Osteocyte (in vitro differentiated cells): ENCODE data around the gene FADS2. TPM values are rescaled to one million over a fixed set of nuclear protein-coding genes. Genes with fewer than 3 reads are reported as not detected.

Experiments
- DNase-seq: peaks from one replicate; pipeline ENCODE4 v3.0.0; 2021; ENCODE audit warnings: mixed read lengths; ENCODE audit not compliant: unreplicated experiment; ENCODE audit errors: extremely low spot score
- H3K27ac Mint-ChIP-seq: one replicate; pipeline ENCODE4 v1.8.0; 2021; ENCODE audit warnings: mild to moderate bottlenecking, mixed read lengths; ENCODE audit not compliant: unreplicated experiment
- H3K27me3 Mint-ChIP-seq: one replicate; pipeline ENCODE4 v1.8.0; 2021; ENCODE audit warnings: mixed read lengths; ENCODE audit not compliant: unreplicated experiment
- H3K36me3 Mint-ChIP-seq: one replicate; pipeline ENCODE4 v1.8.0; 2021; ENCODE audit warnings: mixed read lengths; ENCODE audit not compliant: unreplicated experiment
- H3K4me1 Mint-ChIP-seq: one replicate; pipeline ENCODE4 v1.8.0; 2021; ENCODE audit warnings: mixed read lengths; ENCODE audit not compliant: unreplicated experiment
- H3K4me3 Mint-ChIP-seq: one replicate; pipeline ENCODE4 v1.8.0; 2021; ENCODE audit warnings: mild to moderate bottlenecking, moderate library complexity, mixed read lengths; ENCODE audit not compliant: unreplicated experiment
- H3K9me3 Mint-ChIP-seq: one replicate; pipeline ENCODE4 v1.8.0; 2021; ENCODE audit warnings: mixed read lengths; ENCODE audit not compliant: unreplicated experiment
- total RNA-seq: library from RNA; stranded (reverse); gene quantifications from 2 replicates; pipeline ENCODE4 v1.2.1, GENCODE V29; 2021
- TF ChIP-seq, protein P1 (sequence below): fragments of 200-600 bp; sonication (generic); IDR thresholded peaks from 2 replicates; pipeline ENCODE4 v1.5.0; 2021; ENCODE audit warnings: antibody characterized with exemption, mild to moderate bottlenecking, moderate library complexity

Gene FADS2
- total RNA-seq, 1 donor from 2014 or later: 207 TPM

- H3K27ac Mint-ChIP-seq: peak overlapping the region; percentile 90
- no peaks in the 10 kb centered on the region for H3K9me3 Mint-ChIP-seq
- H3K27me3 Mint-ChIP-seq: no peaks in the 10 kb centered on the region
- no peak for DNase-seq
- TF ChIP-seq, protein P1, sequence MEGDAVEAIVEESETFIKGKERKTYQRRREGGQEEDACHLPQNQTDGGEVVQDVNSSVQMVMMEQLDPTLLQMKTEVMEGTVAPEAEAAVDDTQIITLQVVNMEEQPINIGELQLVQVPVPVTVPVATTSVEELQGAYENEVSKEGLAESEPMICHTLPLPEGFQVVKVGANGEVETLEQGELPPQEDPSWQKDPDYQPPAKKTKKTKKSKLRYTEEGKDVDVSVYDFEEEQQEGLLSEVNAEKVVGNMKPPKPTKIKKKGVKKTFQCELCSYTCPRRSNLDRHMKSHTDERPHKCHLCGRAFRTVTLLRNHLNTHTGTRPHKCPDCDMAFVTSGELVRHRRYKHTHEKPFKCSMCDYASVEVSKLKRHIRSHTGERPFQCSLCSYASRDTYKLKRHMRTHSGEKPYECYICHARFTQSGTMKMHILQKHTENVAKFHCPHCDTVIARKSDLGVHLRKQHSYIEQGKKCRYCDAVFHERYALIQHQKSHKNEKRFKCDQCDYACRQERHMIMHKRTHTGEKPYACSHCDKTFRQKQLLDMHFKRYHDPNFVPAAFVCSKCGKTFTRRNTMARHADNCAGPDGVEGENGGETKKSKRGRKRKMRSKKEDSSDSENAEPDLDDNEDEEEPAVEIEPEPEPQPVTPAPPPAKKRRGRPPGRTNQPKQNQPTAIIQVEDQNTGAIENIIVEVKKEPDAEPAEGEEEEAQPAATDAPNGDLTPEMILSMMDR: peak; percentile 54
- H3K36me3 Mint-ChIP-seq: peaks cover 1% of the 10 kb centered on the region
- peaks cover 52% of the 10 kb centered on the region for H3K4me1 Mint-ChIP-seq
- H3K4me3 Mint-ChIP-seq: peak overlapping the region; percentile 91
These were observed 718 bp downstream of the FADS2 start for GRCh38 chr11:61828629-61829407.

DNA sequence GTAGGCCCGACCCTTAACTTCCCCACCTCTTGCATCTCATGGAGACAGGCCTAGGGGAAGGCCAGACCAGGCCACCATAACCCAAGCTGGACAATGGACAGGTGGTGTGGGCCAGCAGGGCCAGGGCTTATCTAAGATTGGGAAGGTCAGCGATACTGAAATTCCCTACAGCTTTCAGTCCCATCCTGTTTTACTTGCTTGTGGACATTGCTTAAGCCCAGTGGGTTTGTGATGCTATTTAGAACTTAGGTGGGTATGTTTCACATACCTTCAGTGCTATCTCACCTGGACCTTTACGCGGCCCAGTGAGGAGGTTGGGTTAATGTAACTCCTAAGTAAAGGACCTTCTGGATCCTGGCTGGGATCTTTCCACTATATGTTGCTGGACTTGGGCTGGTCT lies 1.7 kb downstream of the FADS2 start:
- H3K27me3 Mint-ChIP-seq: no peaks in the 10 kb centered on the region
- peak overlapping the region; percentile 91 for H3K4me3 Mint-ChIP-seq
- TF ChIP-seq, protein P1: no peak
- H3K27ac Mint-ChIP-seq: peak overlapping the region; percentile 95
- no peak for DNase-seq
- peaks cover 62% of the 10 kb centered on the region for H3K4me1 Mint-ChIP-seq
- H3K9me3 Mint-ChIP-seq: no peaks in the 10 kb centered on the region
- H3K36me3 Mint-ChIP-seq: peaks cover 1% of the 10 kb centered on the region

DNA sequence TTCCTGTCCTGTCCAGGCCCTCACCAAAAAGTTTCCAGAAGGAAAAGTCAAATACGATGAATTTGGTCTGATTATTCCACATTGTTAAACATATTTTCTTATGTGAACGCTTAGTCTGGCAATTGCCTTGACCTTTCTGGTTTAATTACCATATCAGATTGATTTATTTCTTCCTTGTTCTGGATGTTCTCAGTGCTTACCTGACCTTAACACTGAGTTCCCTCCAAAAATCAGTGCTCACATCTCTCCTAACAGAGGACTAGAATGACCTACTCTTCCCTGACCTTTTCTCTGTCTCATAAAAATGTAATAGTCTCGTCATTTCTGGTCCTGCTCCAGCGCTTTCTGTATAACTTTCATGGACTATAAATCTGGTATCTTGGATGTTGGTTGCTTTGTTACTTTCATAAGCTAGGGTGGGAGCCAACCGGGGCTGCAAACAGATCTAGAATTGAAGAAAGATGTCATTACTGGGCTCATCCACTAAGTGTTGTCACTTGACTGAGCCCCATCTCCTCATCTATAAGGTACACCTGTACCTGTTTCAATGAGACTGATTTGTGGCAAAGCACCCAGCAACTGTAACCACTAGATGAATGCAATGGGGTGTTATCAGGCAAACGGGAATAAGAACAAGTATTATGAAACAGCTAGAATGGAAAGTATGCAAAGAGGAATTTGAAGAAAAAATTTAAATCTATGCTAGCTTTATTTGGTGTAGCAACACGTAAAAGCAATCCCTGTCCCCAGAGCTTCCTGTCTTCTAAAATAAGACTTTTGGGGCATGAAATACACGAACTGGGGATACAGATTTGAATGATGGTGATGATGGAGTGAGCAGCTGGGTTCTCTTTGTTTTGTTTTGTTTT lies 2.4 kb downstream of the FADS2 start:
- Mint-ChIP-seq H3K4me1 (peaks cover 67% of the 10 kb centered on the region), H3K4me3 (peak overlapping the region; percentile 91), H3K9me3 (no peaks in the 10 kb centered on the region), H3K36me3 (peaks cover 1% of the 10 kb centered on the region), H3K27me3 (no peaks in the 10 kb centered on the region), H3K27ac (peak overlapping the region; percentile 95)
- TF ChIP-seq, protein P1: no peak
- DNase-seq: no peak

DNA sequence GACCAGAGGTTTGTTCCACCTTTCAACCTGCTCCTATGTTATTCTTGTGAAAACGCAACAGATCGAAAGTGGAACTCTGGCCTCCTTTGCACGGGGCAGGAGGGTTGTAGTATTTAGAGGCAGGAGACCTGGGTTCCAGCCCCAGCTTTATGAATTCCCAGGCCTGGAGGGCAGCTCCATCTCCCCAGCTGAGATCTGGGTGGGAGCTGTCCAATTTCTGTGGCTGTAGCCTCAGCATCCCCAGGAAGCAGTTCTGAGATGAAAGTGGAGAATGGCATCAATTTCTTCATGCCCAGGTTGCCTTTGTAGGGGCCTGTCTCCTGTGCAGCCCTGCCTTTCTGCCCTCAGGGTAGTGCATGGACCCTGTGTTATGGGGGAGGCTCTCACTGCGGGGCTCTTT lies 4.1 kb downstream of the FADS2 start:
- Mint-ChIP-seq H3K27me3 (no peaks in the 10 kb centered on the region), H3K9me3 (no peaks in the 10 kb centered on the region), H3K4me3 (no peak overlapping the region), H3K36me3 (no peaks in the 10 kb centered on the region), H3K27ac (peak overlapping the region; percentile 63), H3K4me1 (peaks cover 68% of the 10 kb centered on the region)
- no peak for DNase-seq
- TF ChIP-seq, protein P1: no peak

- H3K27me3 Mint-ChIP-seq: no peaks in the 10 kb centered on the region
- H3K4me3 Mint-ChIP-seq: no peak overlapping the region
- no peak for DNase-seq
- H3K9me3 Mint-ChIP-seq: no peaks in the 10 kb centered on the region
- H3K36me3 Mint-ChIP-seq: no peaks in the 10 kb centered on the region
- peaks cover 67% of the 10 kb centered on the region for H3K4me1 Mint-ChIP-seq
- TF ChIP-seq, protein P1: no peak
- H3K27ac Mint-ChIP-seq: peak overlapping the region; percentile 63
These were observed 4.7 kb downstream of the FADS2 start for GRCh38 chr11:61832754-61833153.
